Esophagus muscularis mucosa (tissue), 3 donors: ENCODE measurements around the gene TBC1D10A.

Source experiments
- CTCF ChIP-seq, 3 experiments: fragments of 200-600 bp in 2 of 3; fragments of 450-650 bp in 1 of 3; sonication (generic) in 2 of 3; IDR thresholded peaks; one replicate each; pipeline ENCODE4 v1.5.1; 2017 to 2019; ENCODE audit warnings: antibody characterized with exemption in 3 of 3, mild to moderate bottlenecking in 2 of 3, moderate library complexity in 1 of 3
- POLR2A ChIP-seq: fragments of 450-650 bp; IDR thresholded peaks from one replicate; pipeline ENCODE4 v1.6.1; 2017; ENCODE audit warnings: antibody characterized with exemption, moderate library complexity, mild to moderate bottlenecking, low read depth
- POLR2AphosphoS5 ChIP-seq, 2 donors: sonication (generic); formaldehyde crosslinking; IDR thresholded peaks; one replicate each; pipeline ENCODE4 v1.6.1; 2017; ENCODE audit warnings: antibody characterized with exemption in 2 of 2

GRCh38 chr22:30244066-30244465 lies 82.7 kb downstream of the TBC1D10A start:
- no peak for TF ChIP-seq CTCF (IDR thresholded peaks at IDR 0.05)
- no peak for TF ChIP-seq POLR2AphosphoS5 (IDR thresholded peaks at IDR 0.05)
- TF ChIP-seq POLR2A = no peak
